Uterus (tissue), 4 donors: Measurements from ENCODE around the gene TRA2B. TPM values are rescaled to one million over a fixed set of nuclear protein-coding genes. Genes with fewer than 3 reads are reported as not detected.

Experiments used
- DNase-seq, 2 donors: peaks; one replicate each; pipeline ENCODE4 v3.0.0-alpha.2; 2019 to 2020
- H3K27ac ChIP-seq, 2 donors: fragments of 200-600 bp; sonication (generic); 1 replicate in 1 of 2; 2 replicates in 1 of 2; pipeline ENCODE4 v1.5.1; 2016 to 2018
- H3K27me3 ChIP-seq, 2 donors: fragments of 200-600 bp; sonication (generic); one replicate each; pipeline ENCODE4 v1.5.1; 2018 to 2019; ENCODE audit warnings: control low read depth in 1 of 2
- H3K36me3 ChIP-seq, 2 donors: fragments of 200-600 bp; sonication (generic); one replicate each; pipeline ENCODE4 v1.5.1; 2019; ENCODE audit warnings: control low read depth in 1 of 2
- H3K4me1 ChIP-seq, 2 donors: fragments of 200-600 bp; sonication (generic); one replicate each; pipeline ENCODE4 v1.5.1; 2018 to 2019; ENCODE audit warnings: control low read depth in 1 of 2
- H3K4me3 ChIP-seq, 2 donors: fragments of 200-600 bp; sonication (generic); 1 replicate in 1 of 2; 2 replicates in 1 of 2; pipeline ENCODE4 v1.5.1; 2018 to 2019; ENCODE audit warnings: mild to moderate bottlenecking in 1 of 2
- H3K9me3 ChIP-seq, 2 donors: fragments of 200-600 bp; sonication (generic); one replicate each; pipeline ENCODE4 v1.5.1; 2019; ENCODE audit warnings: control low read depth in 1 of 2
- CTCF ChIP-seq, 4 experiments: fragments of 200-600 bp in 2 of 4; fragments of 450-650 bp in 2 of 4; sonication (generic) in 2 of 4; IDR thresholded peaks; one replicate each; pipeline ENCODE4 v1.5.1; 2016 to 2019; ENCODE audit warnings: antibody characterized with exemption in 4 of 4, mild to moderate bottlenecking in 2 of 4, moderate library complexity in 1 of 4
- POLR2A ChIP-seq, 2 donors: fragments of 450-650 bp; IDR thresholded peaks; one replicate each; pipeline ENCODE4 v1.6.1; 2016; ENCODE audit warnings: antibody characterized with exemption in 2 of 2, mild to moderate bottlenecking in 1 of 2, moderate library complexity in 1 of 2
- intact Hi-C: fragments of 100-400 bp; cut with DNase I; formaldehyde crosslinking; loops from one replicate; pipeline ENCODE4 v1.15.1; 2023; ENCODE audit warnings: low total_unique reads
- total RNA-seq, 4 donors: library from RNA; depleted of rRNA in 3 of 4; stranded (reverse); fragments of >200 nt in 3 of 4; gene quantifications; one replicate each; pipeline versions ENCODE4 v1.1.0 to v1.2.4, GENCODE V29; 2014 to 2023
- donor health status: DM: yes; HTN: yes; CAD: no.

TRA2B gene
- total RNA-seq, 4 donors from 2014 or later = 33.8 to 425 (median 173) TPM

GRCh38 chr3:185900228-185900627 is 37.6 kb downstream of the TRA2B start:
- H3K9me3 ChIP-seq = no peaks in the 10 kb centered on the region
- DNase-seq = no peak
- no peak overlapping the region for H3K4me3 ChIP-seq
- H3K4me1 ChIP-seq = no peaks in the 10 kb centered on the region
- H3K36me3 ChIP-seq = no peaks in the 10 kb centered on the region
- no peak overlapping the region for H3K27ac ChIP-seq
- TF ChIP-seq POLR2A (IDR thresholded peaks at IDR 0.05) = no peak
- no peak for TF ChIP-seq CTCF (IDR thresholded peaks at IDR 0.05)
- no peaks in the 10 kb centered on the region for H3K27me3 ChIP-seq
- intact Hi-C loops = no loop called here

GRCh38 chr3:185896636-185897035 is 41.2 kb downstream of the TRA2B start:
- no peaks in the 10 kb centered on the region for H3K9me3 ChIP-seq
- no peaks in the 10 kb centered on the region for H3K4me1 ChIP-seq
- H3K27ac ChIP-seq = no peak overlapping the region
- H3K27me3 ChIP-seq = no peaks in the 10 kb centered on the region
- intact Hi-C loops = no loop called here
- no peak for DNase-seq
- no peak for TF ChIP-seq CTCF (IDR thresholded peaks at IDR 0.05)
- H3K4me3 ChIP-seq = no peak overlapping the region
- no peaks in the 10 kb centered on the region for H3K36me3 ChIP-seq

GRCh38 chr3:185887066-185887465 is 50.7 kb downstream of the TRA2B start:
- Histone ChIP-seq H3K4me1 (no peaks in the 10 kb centered on the region), H3K9me3 (no peaks in the 10 kb centered on the region), H3K27me3 (no peaks in the 10 kb centered on the region), H3K27ac (no peak overlapping the region), H3K36me3 (no peaks in the 10 kb centered on the region), H3K4me3 (no peak overlapping the region)
- TF ChIP-seq POLR2A (IDR thresholded peaks at IDR 0.05) (no peak), CTCF (IDR thresholded peaks at IDR 0.05) (no peak)
- DNase-seq = no peak
- intact Hi-C loops = no loop called here

DNA sequence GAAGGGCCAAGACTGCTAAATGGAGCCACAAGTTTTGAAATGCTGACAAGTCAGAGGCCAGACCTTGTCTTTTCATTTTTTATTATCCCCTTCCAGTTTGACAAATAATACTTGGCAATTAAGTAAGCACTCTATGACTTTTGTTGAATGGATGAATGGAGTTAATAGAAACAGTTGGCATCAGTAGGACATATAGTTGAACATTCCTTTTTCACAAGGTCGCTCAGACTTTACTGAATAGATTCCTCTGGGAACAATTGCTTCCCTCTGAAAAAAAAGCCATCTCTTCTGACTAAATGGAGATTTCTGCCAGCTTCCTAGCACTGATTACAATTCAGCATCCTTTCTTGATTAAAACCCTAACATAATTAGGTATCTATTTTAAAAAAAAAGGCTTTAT is 53.2 kb downstream of the TRA2B start:
- intact Hi-C loops = no loop called here
- no peak for DNase-seq

DNA sequence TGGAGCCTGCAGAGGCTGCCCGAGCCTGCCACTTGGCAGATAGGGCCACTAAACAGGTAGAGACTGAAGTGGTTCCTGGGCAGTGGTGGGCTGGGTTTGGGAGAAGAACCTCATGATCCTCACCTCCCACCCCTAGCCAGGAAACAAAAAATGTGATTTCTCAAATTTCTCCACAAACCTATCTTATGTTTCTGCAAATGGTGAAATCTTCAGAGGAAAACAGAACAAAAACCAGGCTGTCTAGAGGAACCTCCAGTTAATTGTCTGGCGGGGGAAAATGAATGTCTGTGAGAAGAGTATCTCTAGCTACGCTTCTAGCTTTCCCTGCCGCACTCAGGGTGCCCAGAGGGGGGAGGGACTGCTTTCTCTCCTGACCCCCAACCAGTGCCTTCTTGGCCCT is 55.9 kb downstream of the TRA2B start:
- Histone ChIP-seq H3K4me1 (no peaks in the 10 kb centered on the region), H3K27ac (no peak overlapping the region), H3K27me3 (no peaks in the 10 kb centered on the region), H3K36me3 (no peaks in the 10 kb centered on the region), H3K4me3 (no peak overlapping the region), H3K9me3 (no peaks in the 10 kb centered on the region)
- intact Hi-C loops = no loop called here
- TF ChIP-seq POLR2A (IDR thresholded peaks at IDR 0.05) (no peak), CTCF (IDR thresholded peaks at IDR 0.05) (no peak)
- no peak for DNase-seq

More for the DNA sequence above, 53.2 kb downstream of the TRA2B start:
- Histone ChIP-seq H3K27ac (no peak overlapping the region), H3K4me1 (no peaks in the 10 kb centered on the region), H3K27me3 (no peaks in the 10 kb centered on the region), H3K9me3 (no peaks in the 10 kb centered on the region), H3K36me3 (no peaks in the 10 kb centered on the region), H3K4me3 (no peak overlapping the region)
- TF ChIP-seq POLR2A (IDR thresholded peaks at IDR 0.05) (no peak), CTCF (IDR thresholded peaks at IDR 0.05) (no peak)
